Activated CD4-positive, alpha-beta T cell treated with anti-CD3 and anti-CD28 coated beads, Interleukin-2, amount 50 U/mL, for 1 hour (primary cell): Measurements from ENCODE around the gene SOCS6.
"Not testable (repeated sequence)": the region's sequence is repeated elsewhere in the genome, so short reads cannot be mapped to it uniquely, and the experiment has no call there.

Experiments
- DNase-seq: peaks from one replicate; pipeline ENCODE4 v3.0.0-alpha.2; 2020

The SOCS6 gene, protein sequence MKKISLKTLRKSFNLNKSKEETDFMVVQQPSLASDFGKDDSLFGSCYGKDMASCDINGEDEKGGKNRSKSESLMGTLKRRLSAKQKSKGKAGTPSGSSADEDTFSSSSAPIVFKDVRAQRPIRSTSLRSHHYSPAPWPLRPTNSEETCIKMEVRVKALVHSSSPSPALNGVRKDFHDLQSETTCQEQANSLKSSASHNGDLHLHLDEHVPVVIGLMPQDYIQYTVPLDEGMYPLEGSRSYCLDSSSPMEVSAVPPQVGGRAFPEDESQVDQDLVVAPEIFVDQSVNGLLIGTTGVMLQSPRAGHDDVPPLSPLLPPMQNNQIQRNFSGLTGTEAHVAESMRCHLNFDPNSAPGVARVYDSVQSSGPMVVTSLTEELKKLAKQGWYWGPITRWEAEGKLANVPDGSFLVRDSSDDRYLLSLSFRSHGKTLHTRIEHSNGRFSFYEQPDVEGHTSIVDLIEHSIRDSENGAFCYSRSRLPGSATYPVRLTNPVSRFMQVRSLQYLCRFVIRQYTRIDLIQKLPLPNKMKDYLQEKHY

DNA sequence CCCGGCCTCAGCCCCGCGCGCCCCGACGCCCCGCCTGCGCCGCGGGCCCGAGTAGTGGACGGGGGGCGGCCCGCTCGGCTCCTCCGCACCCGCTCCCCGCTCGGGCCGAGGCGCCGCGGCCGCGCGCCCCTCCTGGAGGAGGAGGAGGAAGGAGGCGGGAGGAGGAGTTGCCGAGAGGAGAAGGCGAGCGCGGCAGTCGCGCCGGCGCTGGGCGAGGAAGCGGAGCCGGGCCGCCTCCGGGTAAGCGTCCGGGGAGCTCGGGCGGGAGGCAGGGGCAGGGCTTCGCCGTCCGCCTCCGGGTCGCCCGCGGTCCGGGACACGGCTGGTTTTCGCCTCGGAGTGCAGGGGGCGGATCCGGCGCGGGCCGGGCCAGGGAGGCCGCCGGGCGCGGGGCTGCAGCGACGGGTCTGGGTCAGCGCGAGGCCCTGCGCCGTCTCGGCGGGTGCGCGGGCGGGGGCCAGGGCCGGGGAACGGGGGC is at the start of gene SOCS6:
SOCS6 (plus strand) TSS at position 195 of the 478 bp plus-strand sequence. CDS start 35,624 bp downstream, outside the sequence.
- no peak for DNase-seq

GRCh38 chr18:70243131-70243929 is 45.5 kb upstream of the SOCS6 start:
- DNase-seq = no peak

GRCh38 chr18:70246061-70246466 is 42.8 kb upstream of the SOCS6 start:
- no peak for DNase-seq

DNA sequence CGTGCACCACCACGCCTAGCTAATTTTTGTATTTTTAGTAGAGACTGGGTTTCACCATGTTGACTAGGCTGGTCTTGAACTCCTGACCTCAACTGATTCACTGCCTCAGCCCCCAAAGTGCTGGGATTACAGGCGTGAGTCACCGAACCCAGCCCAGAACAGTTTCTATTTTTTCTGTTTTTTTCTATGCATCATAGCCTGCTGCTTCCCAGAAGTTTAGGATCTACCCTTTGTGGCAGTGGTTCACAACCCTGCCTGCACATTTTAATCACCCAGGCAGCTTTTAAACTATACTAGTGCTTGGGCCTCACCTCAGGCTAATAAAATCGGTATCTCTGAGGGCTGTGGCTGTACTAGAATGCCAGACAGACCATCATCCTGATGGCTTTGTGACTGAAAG is 39.7 kb upstream of the SOCS6 start:
- DNase-seq = no peak

DNA sequence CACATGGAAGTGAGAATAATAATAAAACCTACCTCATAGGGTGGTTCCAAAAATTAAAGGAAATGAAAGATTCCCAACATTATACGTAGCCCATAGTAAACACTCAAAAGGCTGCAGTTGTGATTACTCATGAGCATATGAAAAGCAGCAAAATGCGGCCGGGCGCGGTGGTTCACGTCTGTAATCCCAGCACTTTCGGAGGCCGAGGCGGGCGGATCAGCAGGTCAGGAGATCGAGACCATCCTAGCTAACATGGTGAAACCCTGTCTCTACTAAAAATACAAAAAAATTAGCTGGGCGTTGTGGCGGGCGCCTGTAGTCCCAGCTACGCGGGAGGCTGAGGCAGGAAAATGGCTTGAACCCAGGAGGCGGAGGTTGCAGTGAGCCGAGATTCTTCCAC is 39.0 kb upstream of the SOCS6 start:
- not testable (repeated sequence) for DNase-seq

DNA sequence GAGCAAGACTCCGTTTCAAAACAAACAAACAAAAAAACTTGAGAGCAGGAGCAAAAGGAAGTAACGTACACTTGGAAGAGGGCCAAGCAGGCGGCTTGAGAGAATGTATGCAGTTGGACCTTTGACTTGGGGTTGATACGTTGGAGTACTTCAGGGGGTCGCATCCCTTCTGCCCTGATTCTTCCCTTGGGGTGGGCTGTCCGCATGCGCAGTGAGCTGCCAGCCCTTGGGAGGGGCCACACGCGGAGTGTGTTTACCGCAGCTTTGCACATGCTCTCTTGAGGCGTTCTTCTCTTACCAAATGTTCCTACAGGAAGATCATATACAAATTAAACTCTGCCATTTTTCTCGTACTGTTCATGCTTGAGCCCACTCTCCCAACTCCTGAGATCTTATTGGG is 38.1 kb upstream of the SOCS6 start:
- DNase-seq = no peak

- DNase-seq = no peak
These were observed 32.7 kb upstream of the SOCS6 start for GRCh38 chr18:70256184-70256583.

- DNase-seq = no peak
These were observed 31.9 kb upstream of the SOCS6 start for GRCh38 chr18:70256994-70257393.

DNA sequence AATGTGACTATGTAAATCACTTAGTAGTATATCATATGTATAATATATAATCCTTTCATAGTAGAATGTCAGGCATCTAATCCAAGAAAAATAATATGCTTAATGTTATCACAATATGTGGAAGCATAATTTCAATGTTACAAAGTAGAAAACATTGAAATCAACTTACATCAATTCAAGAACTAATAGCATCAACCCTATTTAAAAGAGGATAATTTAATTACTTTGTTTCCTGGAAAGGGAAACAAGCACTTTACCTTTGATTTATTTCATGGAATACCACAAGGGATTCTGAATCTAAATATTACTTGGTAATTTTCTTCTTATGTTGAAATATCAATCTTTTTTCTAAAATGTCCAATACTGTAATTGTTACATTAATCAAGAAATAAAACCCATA is 30.6 kb upstream of the SOCS6 start:
- DNase-seq = no peak

DNA sequence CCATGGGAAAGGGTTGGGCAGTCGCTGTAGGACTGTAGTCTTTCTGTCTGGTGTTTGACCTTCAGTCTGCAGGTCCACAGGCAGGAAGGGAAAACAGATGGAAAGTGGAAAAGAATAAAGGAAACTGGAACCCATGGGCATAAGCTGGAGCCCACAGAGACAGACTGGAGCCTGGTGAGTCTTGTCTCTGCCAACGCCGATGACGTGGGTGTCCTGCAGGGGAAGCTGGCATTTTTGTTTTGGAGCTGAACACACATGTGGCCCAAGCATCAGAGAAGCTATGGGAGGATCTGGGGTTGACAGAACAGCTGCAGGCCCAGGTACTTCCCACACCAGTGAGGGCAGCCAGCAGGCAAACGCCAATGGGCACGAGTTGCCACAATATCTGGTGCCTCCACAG is 28.2 kb upstream of the SOCS6 start:
- DNase-seq = no peak

- no peak for DNase-seq
These were observed 27.6 kb upstream of the SOCS6 start for GRCh38 chr18:70261141-70261788.

DNA sequence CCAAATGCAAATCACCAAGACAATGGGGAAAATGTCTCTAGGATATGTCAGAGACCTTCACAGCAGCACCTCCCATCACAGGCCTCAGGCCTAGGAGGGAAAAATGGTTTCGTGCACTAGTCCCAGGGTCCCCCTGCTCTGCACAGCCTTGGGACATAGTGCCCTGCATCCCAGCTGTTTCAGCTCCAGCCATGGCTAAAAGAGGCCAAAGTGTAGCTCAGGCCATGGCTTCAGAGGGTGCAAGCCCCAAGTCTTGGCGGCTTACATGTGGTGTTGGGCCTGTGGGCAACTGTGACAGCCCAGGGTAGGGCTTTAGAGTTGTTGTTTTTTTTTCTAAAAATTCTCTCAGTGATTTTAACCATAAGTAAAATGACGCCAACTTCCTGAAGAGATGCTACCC is 25.5 kb upstream of the SOCS6 start:
- DNase-seq = no peak

GRCh38 chr18:70271742-70272141 is 17.1 kb upstream of the SOCS6 start:
- no peak for DNase-seq

- no peak for DNase-seq
These were observed 15.8 kb upstream of the SOCS6 start for GRCh38 chr18:70273021-70273420.

- DNase-seq = no peak
These were observed 12.2 kb upstream of the SOCS6 start for GRCh38 chr18:70276416-70277191.

- DNase-seq = no peak
These were observed 9.4 kb upstream of the SOCS6 start for GRCh38 chr18:70279470-70279869.

DNA sequence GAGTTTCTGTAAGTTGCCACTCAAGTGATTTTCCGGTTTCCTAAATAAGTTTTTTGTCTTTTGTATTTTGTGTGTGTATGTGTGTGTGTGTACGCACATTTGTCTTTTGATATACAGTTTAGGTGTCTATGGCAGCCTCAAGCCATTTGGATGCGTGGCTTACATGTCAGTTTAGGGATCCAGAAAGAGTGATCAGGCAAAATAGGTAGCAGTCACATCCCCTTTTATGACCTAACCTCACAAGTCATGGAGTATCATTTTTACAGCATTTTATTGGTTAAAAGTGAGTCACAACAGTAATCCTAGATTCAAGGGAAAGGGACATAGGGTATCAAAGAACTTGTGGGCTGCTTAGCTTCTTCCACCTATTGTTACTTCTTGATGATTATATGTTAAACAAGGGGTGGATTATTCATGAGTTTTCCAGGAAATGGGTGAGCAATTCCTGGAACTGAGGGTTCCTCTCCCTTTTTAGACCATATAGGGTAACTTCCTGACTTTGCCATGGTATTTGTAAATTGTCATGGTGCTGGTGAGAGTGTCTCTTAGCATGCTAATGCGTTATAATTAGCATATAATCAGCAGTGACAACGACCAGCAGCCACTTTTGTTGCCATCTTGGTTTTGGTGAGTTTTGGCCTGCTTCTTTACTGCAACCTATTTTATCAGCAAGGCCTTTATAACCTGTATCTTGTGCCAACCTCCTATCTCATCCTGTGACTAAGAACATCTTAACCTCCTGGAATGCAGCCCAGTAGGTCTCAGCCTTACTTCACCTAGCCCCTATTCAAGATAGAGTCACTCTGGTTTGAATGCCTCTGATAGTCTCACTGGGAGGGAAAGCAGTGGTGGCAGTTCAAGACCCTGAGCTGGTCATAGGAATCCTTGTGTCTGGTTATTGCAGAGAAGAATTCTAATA is 8.6 kb upstream of the SOCS6 start:
- DNase-seq = no peak

- no peak for DNase-seq
These were observed 3.7 kb upstream of the SOCS6 start for GRCh38 chr18:70284976-70285620.

- DNase-seq = no peak
These were observed 1.1 kb upstream of the SOCS6 start for GRCh38 chr18:70287731-70288130.

GRCh38 chr18:70288171-70288850 is 534 bp upstream of the SOCS6 start:
- no peak for DNase-seq
